GM12878 (cell line): ENCODE data around the gene CANT1.

Source experiments
- CBX3 ChIP-seq: fragments of 200-600 bp; sonication (generic); IDR thresholded peaks from 2 replicates; pipeline ENCODE4 v1.6.1; 2016; ENCODE audit warnings: low read depth, borderline replicate concordance
- CTCF ChIP-seq, 3 experiments: IDR thresholded peaks in 2 of 3; conservative IDR thresholded peaks in 1 of 3; 2 replicates each; pipeline ENCODE4 v1.5.1; 2011; ENCODE audit warnings: low read depth in 3 of 3, low read length in 3 of 3, mild to moderate bottlenecking in 3 of 3, control low read depth in 2 of 3, moderate library complexity in 2 of 3, inconsistent platforms in 1 of 3, mixed read lengths in 1 of 3; ENCODE audit not compliant: control insufficient read depth in 2 of 3, insufficient read depth in 1 of 3; ENCODE audit errors: extremely low read depth in 1 of 3
- SIN3A ChIP-seq: IDR thresholded peaks from 2 replicates; pipeline ENCODE4 v1.6.1; 2012; ENCODE audit warnings: low read depth, low read length, improper control_type of control experiment
- SMC3 ChIP-seq: IDR thresholded peaks from 2 replicates; pipeline ENCODE4 v1.6.1; 2011; ENCODE audit warnings: low read length, improper control_type of control experiment, borderline replicate concordance
- YY1 ChIP-seq: IDR thresholded peaks from 2 replicates; pipeline ENCODE4 v1.6.1; 2011; ENCODE audit warnings: low read depth, mild to moderate bottlenecking, low read length

- TF ChIP-seq CBX3, result no peak
- TF ChIP-seq SMC3, result no peak
- no peak for TF ChIP-seq YY1
- TF ChIP-seq CTCF (IDR thresholded peaks at IDR 0.05 in 2 of 3, conservative IDR thresholded peaks at IDR 0.05 in 1 of 3; ENCODE audit: control insufficient read depth in 2 of 3, extremely low read depth in 1 of 3, insufficient read depth in 1 of 3, low read depth in 3 of 3, low read length in 3 of 3), result no peak
- TF ChIP-seq SIN3A, result no peak
Measured at GRCh38 chr17:79003661-79004411, 5.7 kb downstream of the CANT1 start.
